GM21381 (cell line): ENCODE measurements around the gene SORCS2.

Experiments
- ATAC-seq: cut with Tn5 transposase; IDR thresholded peaks from one replicate; pipeline ENCODE4 v1.9.1; 2021; ENCODE audit warnings: mild to moderate bottlenecking, moderate library complexity; ENCODE audit not compliant: unreplicated experiment

Gene SORCS2

DNA sequence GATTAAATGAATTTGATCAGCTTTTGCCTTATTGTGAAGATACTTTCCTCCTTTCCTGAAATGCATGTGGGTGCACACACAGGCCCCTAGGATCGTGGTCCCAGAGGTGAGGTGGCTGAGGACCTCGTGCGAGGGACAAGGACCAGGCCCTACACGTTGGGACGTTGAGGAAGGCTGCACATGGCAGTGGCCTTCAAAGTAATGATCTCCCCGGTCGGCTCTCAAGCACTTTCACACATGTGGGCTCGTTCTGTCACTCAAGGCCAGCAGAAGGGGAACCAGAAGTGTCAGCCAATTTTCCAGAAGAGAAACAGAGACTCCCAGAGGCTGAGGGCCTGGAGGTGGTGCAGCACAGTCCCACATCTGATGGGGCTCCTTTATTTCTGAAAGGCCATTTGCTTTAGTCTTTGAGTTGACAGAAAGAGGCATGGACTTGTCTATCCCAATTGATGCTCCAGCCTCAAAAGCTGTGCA lies 550.5 kb downstream of the SORCS2 start:
- ATAC-seq, result no peak

DNA sequence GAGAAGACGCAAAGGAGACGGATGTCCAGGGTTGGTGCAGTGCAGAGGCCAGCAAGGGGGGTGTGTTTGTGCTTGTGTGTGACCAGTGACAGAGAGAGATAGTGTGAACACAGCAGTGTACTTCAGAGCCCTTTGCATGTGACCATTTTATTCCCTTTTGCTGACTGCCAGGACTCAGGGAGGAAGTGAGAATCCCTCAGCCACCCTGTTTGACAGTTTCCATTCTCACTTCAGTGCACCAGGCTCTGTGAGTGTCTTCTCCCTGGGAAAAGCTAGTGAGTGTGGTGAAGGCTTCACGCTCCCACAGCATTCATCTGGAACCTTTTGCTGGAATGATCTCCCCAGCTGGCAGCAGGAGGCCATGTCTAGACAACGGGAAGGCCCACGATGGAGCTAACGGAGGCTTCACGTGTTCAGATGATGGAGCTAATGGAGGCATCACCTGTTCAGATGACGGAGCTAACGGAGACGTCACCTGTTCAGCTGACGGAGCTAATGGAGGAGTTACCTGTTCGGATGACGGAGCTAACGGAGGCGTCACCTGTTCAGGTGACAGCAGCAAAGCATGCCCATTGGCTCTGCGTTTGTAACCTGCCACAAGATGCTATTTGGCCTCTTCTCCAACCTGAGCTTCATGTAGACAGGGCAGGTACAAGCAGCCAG lies 551.9 kb downstream of the SORCS2 start:
- ATAC-seq, result no peak

DNA sequence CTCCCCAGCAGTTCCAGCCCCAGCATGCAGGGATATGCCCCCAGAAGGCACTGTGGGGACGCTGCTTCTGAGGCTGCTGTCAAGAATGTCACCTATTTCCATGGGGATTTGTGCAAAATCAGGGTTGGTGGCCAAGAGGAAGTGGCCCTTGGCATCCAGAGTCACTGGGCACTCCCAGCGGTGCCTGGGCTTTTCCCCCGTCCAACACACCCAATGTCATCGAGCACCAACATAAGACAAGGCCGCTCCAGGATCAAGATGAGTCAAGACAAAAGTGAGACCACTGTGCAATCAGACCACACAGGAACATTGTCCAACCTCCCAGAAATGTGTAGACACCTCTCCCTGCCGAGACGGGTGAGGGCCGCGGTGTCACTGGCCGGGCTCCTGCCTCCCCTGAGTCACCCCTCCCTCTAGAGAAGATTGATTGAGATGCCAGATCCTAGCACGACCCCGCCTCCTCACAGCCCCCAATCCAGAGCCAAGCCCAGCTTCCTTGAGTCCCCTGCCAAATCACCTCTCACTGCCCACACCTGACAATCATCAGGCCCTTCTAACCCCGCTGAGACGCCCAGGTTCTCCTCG lies 553.1 kb downstream of the SORCS2 start:
- no peak for ATAC-seq

DNA sequence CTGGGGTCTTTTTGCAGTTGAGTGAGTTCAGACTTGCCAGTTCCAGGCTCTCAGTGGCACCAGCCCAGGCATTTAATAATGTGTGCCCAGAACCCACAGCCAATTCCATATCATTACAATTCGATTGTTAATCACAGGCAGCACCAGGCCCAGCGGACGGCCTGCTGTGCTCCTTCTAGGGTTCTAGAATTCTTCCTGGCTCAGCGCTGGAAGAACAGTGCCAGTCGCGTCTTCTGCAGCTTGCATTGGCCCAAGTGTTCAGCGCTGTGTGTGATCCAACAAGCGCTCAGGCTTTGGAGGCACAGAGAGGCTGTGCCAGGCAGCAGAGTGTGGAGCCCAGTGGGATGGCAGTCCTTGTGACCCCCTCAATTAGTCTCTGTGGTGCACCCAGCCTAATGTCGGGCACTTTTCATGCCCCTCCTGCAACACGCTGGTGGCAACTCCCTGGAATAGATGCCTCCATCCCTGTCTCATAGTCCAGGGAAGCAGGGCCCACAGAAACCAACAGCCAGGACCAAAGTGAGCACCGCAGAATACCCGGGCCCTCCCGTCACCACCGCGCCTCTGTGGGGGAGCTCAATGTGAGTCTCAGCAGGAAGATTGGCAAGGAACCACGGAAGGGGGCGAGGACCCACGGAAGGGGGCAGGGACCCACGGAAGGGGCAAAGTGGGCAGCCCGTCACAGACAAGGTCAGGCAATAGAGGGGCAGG lies 554.2 kb downstream of the SORCS2 start:
- ATAC-seq, result no peak

DNA sequence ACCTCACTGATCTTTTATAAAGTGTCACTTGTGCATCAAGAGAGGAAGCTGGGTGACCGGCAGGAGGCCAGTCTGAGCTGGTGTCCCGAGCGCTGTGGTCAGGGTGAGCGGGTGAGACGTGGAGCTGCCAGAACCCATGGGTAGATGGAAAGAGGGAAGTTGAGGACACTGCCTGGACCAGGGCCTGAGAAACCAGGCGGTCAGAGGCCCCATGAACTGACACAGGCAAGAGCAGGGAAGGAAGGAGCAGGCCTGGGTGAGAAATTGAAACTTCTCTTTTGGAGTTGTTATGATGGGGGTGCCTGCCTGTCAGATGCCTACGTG lies 554.7 kb downstream of the SORCS2 start:
- ATAC-seq, result no peak

DNA sequence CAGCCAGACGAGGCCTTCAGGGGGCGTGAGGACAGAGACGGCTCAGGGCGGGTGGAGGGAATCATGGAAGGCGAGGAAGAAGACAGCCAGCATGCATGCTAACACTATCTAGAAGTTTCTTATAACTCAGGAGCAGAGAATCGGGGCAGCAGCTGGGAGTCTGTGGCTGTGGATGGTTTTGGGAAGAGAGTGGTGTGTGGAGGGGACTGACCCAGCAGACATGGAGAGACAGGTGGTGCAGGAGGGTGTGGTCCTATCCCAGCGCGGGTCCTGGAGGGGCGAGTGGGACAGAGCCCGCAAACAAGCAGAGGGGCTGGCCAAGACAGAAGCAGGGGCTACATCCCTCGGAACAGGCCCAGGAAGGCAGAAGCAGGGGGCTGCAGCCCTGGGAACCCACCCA lies 555.2 kb downstream of the SORCS2 start:
- ATAC-seq, result no peak

DNA sequence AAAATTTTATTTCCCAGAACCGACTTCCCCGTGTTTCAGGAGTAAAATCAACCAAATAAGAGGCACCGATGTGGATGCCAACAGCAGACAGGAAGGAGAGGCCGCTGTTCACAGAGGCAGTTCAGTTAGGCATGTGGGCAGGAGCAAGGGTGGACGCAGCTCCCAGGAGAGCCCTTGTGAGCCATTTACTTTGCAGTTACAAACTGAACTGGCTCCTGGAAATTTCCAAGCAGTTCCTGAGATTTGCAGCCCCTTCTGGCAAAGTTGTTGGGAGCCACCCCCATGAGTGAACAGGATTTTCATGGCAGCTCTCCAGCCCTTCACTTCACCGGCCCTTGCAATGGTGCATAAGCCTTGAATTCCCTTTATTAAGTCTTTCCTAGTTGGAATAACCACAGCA lies 558.2 kb downstream of the SORCS2 start:
- no peak for ATAC-seq

DNA sequence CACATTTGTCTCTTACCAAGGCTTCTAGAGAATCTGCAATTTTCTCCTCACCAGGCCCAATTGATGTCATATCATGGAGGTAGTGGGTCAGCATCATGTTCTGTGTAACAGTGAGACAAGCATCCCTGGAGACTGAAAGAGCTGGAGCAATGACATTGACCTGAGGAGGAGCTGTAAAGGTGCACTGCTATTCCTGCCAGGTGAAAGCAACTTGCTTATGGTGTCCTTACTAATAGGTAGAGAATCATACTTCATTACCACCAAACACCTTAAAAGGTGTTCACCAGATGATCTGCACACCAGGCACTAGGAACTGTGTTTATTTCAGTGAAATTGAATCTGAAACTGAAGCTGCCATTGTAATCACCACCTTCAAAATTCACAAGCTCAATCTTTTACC lies 558.6 kb downstream of the SORCS2 start:
- no peak for ATAC-seq

DNA sequence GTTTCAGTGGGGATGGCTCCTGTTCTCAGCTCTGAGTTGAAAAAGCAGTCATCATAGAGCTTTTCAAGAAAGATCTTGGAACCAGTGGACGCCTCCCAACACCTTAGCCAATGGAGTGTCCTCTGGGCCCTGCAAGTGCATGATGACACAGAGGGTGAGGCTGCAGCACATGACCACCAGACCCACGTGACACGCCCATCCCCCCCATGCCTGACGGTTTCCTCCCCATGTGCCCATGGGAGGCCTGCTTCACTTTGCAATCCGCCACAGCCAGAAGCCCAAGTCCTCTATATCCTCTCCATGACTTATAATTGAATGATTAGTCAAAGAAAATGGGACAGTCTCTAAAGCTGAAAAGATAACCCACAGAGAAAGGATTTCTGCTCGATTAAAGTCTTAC lies 560.3 kb downstream of the SORCS2 start:
- no peak for ATAC-seq

DNA sequence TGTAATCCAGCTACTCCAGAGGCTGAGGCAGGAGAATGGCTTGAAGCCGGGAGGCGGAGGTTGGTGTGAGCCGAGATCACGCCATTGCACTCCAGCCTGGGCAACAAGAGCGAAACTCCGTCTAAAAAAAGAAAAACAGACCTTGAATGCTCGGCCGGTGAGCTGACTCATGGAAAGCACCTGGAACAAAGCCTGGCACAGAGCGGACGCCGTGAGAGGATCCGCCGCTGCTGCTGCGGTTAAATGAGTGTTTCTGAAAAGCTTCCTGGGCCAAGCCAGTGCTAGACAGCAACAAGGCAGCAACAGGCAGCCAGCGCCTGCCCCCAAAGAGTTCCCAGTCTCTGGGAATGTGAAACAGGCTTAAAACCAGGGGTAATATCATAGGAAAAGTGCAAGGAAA lies 560.9 kb downstream of the SORCS2 start:
- no peak for ATAC-seq

DNA sequence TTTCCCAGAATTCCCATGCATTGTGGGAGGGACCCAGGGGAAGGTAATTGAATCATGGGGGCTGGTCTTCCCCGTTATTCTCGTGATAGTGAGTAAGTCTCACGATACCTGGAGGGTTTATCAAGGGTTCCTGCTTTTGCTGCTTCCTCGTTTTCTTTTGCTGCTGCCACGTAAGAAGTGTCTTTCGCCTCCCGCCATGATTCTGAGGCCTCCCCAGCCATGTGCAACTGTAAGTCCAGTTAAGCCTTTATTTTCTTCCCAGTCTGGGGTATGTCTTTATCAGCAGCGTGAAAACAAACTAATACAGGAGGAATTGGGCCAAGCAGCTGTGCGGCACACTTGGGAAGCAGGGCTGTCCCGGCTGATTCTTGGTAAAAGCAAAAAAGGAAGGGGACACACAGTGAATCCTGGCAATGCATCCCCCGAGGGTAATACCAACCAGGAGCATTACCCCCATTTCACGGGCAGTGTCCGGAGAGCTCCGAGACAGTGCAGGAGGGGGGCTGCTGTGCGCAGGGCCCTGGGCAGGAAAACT lies 561.7 kb downstream of the SORCS2 start:
- no peak for ATAC-seq

DNA sequence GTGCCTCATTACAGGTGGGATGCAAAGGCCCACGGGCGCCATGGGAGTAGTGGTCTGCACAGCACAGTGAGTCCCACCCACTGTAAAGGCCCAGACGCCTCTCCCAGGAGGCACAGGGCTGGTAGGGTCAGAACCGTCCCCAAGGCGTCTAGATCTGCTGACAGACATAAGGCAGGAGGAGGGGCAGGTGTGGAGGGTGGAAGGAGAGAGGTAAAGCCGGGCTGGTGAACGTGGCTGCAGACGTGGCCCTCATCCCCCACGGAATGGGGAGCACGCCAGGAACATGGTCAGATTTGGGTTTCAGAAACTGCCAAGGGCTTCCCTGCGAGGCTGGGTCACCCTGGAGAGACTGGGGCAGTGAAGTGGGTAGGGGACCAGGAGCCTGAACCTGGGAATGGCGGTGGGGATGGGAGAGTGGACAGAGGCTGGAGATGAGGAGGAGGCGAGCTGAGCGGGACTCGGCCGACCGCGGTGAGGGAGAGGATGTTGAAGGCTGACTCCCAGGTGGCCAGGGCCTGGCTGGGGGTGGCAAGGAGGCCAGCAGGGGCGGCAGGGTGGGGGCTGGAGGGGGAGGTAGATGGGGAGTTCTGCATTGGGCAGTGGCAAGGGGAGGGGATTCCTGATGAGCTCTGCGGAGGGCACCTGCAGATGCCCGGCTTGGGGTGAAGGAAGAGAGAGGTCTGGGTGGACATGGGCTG lies 562.4 kb downstream of the SORCS2 start:
- ATAC-seq, result no peak

DNA sequence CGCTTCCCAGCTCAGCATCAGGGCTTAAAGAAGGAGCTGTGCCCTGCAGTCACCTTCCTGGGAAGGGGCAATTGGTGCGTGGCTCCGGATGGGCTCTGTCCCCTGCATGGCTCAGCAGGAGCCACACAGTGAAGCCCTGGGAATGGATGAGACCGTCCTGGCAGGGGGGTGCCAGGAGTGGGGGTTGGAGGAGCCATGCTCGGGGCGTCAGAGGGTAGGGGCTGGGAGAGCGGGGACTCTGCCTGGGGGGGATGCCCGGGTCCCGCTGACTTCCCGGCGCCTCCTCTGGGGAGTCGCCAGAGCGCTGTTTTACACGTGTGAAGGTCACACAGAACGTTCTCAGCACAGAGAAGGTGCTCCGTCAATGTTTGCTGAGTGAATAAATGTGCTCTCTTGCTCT lies 563.2 kb downstream of the SORCS2 start:
- no peak for ATAC-seq

DNA sequence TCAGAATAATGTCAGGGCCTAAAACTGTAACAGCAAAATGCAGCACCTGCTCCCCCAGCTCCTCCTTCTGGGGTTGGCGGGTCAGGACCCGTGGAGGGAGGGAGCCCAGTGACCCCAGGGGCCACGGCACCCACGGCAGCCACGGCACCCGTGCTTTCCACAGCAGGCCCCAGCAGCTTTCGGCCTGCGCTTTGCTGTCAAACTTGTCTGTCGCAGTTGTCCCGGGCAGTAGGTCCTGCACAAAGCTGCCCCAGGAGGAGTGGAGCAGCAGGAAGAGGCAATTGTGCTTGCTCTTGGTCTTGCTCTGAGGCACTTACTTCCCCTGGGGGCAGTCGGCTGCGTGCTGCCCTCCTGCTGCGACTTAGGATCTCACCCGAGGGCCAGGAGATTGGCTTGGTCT lies 563.7 kb downstream of the SORCS2 start:
- ATAC-seq, result no peak

DNA sequence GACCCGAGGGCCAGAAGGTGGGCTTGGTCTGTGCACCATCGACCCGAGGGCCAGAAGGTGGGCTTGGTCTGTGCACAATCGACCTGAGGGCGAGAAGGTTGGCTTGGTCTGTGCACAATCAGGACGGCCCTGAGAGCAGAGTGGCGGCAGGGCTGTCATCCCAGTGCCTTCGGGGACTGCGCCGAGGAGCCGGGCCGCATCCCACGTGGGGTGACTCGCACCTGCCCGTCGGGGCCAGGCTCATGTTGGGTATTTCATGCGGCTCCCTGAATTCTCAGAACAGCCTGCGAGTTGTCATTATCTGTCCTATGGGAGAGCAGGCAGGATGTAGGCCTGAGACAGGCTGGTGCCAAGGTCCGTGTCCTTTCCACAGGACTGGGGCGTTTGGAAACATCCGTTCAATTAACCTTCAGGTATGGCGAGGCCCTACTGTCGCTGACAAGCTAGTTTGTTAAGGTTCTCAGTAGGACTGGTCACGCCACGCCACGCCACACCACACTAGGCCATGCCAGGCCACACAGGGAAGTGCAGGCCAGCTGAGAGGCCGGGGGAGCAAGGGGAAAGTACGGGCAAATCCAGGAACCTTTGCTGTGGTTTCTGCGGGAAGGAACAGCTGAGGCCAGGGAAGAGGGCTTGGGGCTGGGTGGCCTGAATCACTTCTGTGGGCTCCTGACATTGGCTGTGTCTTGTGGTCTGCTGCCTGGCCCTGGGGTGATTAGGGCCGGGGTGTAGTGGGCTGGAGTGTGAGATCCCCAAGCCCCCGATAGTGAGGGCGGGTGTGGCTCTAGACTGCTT lies 564.4 kb downstream of the SORCS2 start:
- no peak for ATAC-seq

DNA sequence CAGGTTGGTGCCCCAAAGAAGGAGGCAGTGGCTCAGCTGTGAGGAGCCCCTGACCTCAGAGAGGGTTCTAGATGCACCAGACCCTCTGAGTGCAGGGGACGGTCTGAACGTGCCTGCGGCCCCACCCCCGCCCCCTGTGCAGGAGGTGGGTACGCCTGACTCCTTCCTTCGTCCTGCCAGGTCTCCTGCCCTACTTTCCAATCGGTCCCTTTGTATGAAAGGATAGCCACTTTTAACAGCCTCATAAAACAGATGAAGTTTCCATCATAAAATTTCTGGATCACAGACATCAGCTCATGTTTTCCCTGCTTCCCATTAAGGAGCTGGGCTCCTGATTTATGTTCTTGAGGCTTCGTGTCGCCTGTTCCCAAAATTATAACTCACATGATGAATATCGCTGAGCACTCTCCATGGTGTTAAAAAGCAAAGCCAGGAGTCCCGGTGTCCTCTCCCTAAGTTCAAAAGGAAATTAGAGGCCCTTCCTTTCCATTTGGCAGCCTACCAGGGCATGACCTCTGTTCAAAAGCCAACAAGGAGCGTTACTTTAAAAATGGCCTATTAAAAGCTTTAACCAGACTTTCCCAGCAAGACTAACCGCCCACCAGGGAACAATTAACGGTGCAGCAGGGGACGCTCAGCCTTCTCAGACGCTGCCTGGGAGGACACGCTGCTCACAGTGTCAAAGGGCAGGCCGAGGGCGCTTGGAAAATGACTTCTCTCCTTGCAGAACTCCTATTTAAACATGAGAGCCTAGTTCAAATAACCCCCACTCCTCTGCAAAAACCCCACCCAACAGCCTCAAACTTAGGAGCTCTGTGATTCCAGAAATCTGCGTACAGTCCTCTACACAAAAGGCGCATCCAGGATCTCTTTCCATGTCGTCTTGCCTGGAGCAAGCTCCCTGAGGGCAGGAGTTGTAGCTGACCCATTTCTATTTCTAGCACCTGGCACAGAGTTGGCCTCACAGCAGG lies 565.4 kb downstream of the SORCS2 start:
- ATAC-seq, result no peak

DNA sequence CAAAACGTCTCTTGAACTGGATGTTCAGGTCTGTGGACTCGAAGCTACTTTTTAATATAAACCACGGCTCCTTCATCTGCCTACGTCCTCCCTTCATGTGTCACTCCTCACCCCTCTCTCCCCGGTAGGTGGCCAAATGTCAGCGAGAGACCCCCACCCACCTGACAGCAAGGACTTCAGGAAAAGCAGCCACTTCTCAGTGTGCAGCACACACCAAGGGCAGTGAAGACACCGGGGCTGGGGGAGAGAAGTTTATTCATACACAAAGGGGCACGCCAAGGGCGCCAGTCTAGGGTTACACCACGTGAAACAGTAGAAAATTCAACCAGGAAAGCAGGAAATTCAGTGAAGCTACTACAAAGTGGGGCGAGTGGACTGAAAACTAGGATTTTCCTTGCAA lies 566.1 kb downstream of the SORCS2 start:
- ATAC-seq, result no peak

DNA sequence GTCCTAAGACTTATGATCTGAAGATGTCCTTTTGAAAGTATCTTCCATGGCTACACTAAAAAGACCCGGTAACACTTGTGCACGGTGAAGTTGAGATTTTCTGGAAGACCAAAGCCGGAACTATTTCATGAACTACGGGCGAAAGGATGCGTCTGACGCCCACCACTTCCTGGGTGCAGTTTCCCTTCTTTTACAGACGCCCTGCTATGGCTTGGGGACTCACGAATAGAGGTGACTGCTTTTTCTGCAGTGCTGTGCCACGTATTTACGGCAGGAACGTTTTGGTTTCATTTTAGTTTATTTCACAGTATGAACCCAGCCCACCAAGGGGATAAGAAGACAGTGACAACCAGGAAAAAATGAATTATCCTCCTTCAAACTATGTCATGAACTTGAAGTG lies 566.9 kb downstream of the SORCS2 start:
- ATAC-seq, result no peak

DNA sequence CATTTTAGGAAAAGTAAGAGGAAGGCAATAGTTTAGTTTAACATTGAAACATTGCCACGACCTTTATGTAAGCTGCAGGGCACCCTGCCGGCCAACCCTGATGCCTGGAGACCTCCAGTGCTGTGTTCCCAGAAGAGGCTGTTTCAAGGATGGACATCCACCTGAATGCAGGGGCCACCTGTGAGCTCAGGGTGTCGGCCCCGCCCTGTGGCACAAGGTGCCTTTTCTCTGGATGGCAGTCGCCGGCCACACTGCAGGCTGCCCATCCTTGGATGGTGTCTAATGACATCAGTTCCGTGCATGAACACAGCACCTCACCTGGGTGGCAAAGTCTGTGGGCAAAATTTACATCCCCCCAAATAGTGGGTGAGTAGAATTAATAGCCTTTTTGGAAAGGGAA lies 567.3 kb downstream of the SORCS2 start:
- no peak for ATAC-seq

DNA sequence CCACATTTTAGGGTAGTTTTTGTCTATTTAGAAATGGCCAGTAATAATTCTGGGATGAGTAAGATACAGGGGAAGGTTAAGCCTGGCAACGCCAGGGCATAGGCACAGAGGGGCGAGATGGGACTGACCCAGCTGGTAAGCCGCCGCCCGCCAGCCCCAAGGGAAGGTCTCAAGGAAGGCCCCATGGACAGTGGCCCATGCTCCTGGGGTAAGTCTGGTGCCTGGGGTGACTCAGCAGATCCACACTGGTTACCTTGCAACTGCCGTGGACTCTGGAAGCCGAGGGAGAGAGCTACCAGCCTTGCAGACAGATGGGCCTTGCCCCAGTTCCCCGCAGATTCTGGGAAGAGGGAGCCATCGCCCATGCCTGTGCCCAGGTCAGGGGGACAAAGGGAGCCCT lies 567.9 kb downstream of the SORCS2 start:
- no peak for ATAC-seq
